HepG2 (cell line): ENCODE measurements around the gene SSBP4. TPM values are rescaled to one million over a fixed set of nuclear protein-coding genes. Genes with fewer than 3 reads are reported as not detected.

ENCODE experiments used
- BORCS8-MEF2B ChIP-seq: sonication (generic); formaldehyde crosslinking; IDR thresholded peaks from 2 replicates; pipeline ENCODE4 v1.8.0; 2022; ENCODE audit warnings: mild to moderate bottlenecking, missing genetic modification reagents
- HDAC2 ChIP-seq: sonication (generic); formaldehyde crosslinking; IDR thresholded peaks from 2 replicates; pipeline ENCODE4 v1.4.0; 2020; ENCODE audit warnings: missing genetic modification reagents
- MAFF ChIP-seq: IDR thresholded peaks from 2 replicates; pipeline ENCODE4 v1.6.1; 2011; ENCODE audit warnings: low read depth, low read length, improper control_type of control experiment
- NBN ChIP-seq: fragments of 450-650 bp; conservative IDR thresholded peaks from 2 replicates; pipeline ENCODE4 v1.6.1; 2017
- NFKB2 ChIP-seq: sonication (generic); formaldehyde crosslinking; IDR thresholded peaks from 2 replicates; pipeline ENCODE4 v1.4.0; 2020; ENCODE audit warnings: missing genetic modification reagents, borderline replicate concordance
- PAF1 ChIP-seq: IDR thresholded peaks from 2 replicates; pipeline ENCODE4 v1.6.1; 2016; ENCODE audit warnings: missing genetic modification reagents, missing compliant biosample characterization
- PITX1 ChIP-seq: sonication (generic); formaldehyde crosslinking; IDR thresholded peaks from 2 replicates; pipeline ENCODE4 v1.5.1; 2020; ENCODE audit warnings: mild to moderate bottlenecking, missing genetic modification reagents
- PLRG1 ChIP-seq: fragments of 450-650 bp; conservative IDR thresholded peaks from 2 replicates; pipeline ENCODE4 v1.6.1; 2016
- SP140L ChIP-seq: sonication (generic); formaldehyde crosslinking; IDR thresholded peaks from 2 replicates; pipeline ENCODE4 v1.4.0; 2020; ENCODE audit warnings: missing genetic modification reagents, borderline replicate concordance
- TAF1 ChIP-seq: sonication (generic); formaldehyde crosslinking; IDR thresholded peaks from 2 replicates; pipeline ENCODE4 v1.4.0; 2020; ENCODE audit warnings: missing genetic modification reagents
- TCF12 ChIP-seq, 2 experiments: fragments of 450-650 bp in 1 of 2; sonication (generic) in 1 of 2; formaldehyde crosslinking in 1 of 2; IDR thresholded peaks; 2 replicates each; pipeline versions ENCODE4 v1.6.1 to v1.8.0; 2017 to 2022; ENCODE audit warnings: antibody characterized with exemption in 1 of 2, mild to moderate bottlenecking in 1 of 2, missing genetic modification reagents in 1 of 2, moderate library complexity in 1 of 2
- YEATS4 ChIP-seq: sonication (generic); formaldehyde crosslinking; IDR thresholded peaks from 2 replicates; pipeline ENCODE4 v1.4.0; 2020; ENCODE audit warnings: missing genetic modification reagents, borderline replicate concordance
- ZBTB8A ChIP-seq: sonication (generic); formaldehyde crosslinking; IDR thresholded peaks from 2 replicates; pipeline ENCODE4 v1.4.0; 2020; ENCODE audit warnings: mild to moderate bottlenecking, low read depth, missing genetic modification reagents, borderline replicate concordance
- ZNF20 ChIP-seq: sonication (generic); formaldehyde crosslinking; IDR thresholded peaks from 2 replicates; pipeline ENCODE4 v1.4.0; 2020; ENCODE audit warnings: mild to moderate bottlenecking, moderate library complexity, missing genetic modification reagents
- ZNF251 ChIP-seq: sonication (generic); formaldehyde crosslinking; IDR thresholded peaks from 2 replicates; pipeline ENCODE4 v1.9.0; 2021; ENCODE audit warnings: mild to moderate bottlenecking, missing genetic modification reagents
- ZNF3 ChIP-seq: IDR thresholded peaks from 2 replicates; pipeline ENCODE4 v1.7.0; 2017; ENCODE audit warnings: inconsistent platforms
- ZNF350 ChIP-seq: sonication (generic); formaldehyde crosslinking; IDR thresholded peaks from 2 replicates; pipeline ENCODE4 v1.4.0; 2020; ENCODE audit warnings: mild to moderate bottlenecking, low read depth, missing genetic modification reagents, borderline replicate concordance
- ZNF552 ChIP-seq: sonication (generic); formaldehyde crosslinking; IDR thresholded peaks from 2 replicates; pipeline ENCODE4 v1.9.0; 2022; ENCODE audit warnings: missing genetic modification reagents, mild to moderate bottlenecking, borderline replicate concordance
- ZNF7 ChIP-seq: IDR thresholded peaks from 2 replicates; pipeline ENCODE4 v1.6.1; 2016; ENCODE audit warnings: missing biosample characterization, missing genetic modification reagents
- ZNF746 ChIP-seq: sonication (generic); formaldehyde crosslinking; IDR thresholded peaks from 2 replicates; pipeline ENCODE4 v1.8.0; 2022; ENCODE audit warnings: mild to moderate bottlenecking, missing genetic modification reagents
- ZSCAN31 ChIP-seq: sonication (generic); formaldehyde crosslinking; IDR thresholded peaks from 2 replicates; pipeline ENCODE4 v1.5.0; 2020; ENCODE audit warnings: low read depth, mild to moderate bottlenecking, missing genetic modification reagents
- polyA plus RNA-seq, 8 experiments: library from polyadenylated mRNA; depleted of rRNA in 3 of 8; stranded (reverse) in 7 of 8; unstranded in 1 of 8; fragments of >200 nt; fragmentation: Illumina TruSeq in 4 of 8; extraction: Trizol in 4 of 8; gene quantifications; 2 replicates each; pipeline versions ENCODE4 v1.2.1 to v1.2.3, GENCODE V29; 2011 to 2016; ENCODE audit warnings: low read depth in 4 of 8, missing spikeins in 1 of 8, mixed read lengths in 1 of 8; ENCODE audit not compliant: insufficient read depth in 1 of 8
- total RNA-seq, 5 experiments: library from RNA; depleted of rRNA; stranded (reverse); fragments of >200 nt; fragmentation: Illumina TruSeq; extraction: Trizol; gene quantifications; 2 replicates each; pipeline ENCODE4 v1.2.3, GENCODE V29; 2016; ENCODE audit warnings: low read depth in 1 of 5
- TF ChIP-seq, protein P1 (sequence below): sonication (generic); IDR thresholded peaks from 2 replicates; pipeline ENCODE4 v1.6.1; 2016; ENCODE audit warnings: low read depth, borderline replicate concordance
- TF ChIP-seq, protein P2 (sequence below): IDR thresholded peaks from 2 replicates; pipeline ENCODE4 v1.6.1; 2018; ENCODE audit warnings: missing genetic modification reagents
- TF ChIP-seq, protein P3 (sequence below): sonication (generic); formaldehyde crosslinking; IDR thresholded peaks from 2 replicates; pipeline ENCODE4 v1.5.1; 2020; ENCODE audit warnings: missing genetic modification reagents, mild to moderate bottlenecking, borderline replicate concordance
- TF ChIP-seq, protein P4 (sequence below): sonication (generic); formaldehyde crosslinking; IDR thresholded peaks from 2 replicates; pipeline ENCODE4 v1.5.1; 2020; ENCODE audit warnings: missing genetic modification reagents, mild to moderate bottlenecking, borderline replicate concordance

SSBP4 gene
- total and polyA plus RNA-seq, 2 of the 13 experiments (the other 11 are each of a cell fraction or from before 2014, with no cell fraction given), result 20.8 to 39.5 TPM

DNA sequence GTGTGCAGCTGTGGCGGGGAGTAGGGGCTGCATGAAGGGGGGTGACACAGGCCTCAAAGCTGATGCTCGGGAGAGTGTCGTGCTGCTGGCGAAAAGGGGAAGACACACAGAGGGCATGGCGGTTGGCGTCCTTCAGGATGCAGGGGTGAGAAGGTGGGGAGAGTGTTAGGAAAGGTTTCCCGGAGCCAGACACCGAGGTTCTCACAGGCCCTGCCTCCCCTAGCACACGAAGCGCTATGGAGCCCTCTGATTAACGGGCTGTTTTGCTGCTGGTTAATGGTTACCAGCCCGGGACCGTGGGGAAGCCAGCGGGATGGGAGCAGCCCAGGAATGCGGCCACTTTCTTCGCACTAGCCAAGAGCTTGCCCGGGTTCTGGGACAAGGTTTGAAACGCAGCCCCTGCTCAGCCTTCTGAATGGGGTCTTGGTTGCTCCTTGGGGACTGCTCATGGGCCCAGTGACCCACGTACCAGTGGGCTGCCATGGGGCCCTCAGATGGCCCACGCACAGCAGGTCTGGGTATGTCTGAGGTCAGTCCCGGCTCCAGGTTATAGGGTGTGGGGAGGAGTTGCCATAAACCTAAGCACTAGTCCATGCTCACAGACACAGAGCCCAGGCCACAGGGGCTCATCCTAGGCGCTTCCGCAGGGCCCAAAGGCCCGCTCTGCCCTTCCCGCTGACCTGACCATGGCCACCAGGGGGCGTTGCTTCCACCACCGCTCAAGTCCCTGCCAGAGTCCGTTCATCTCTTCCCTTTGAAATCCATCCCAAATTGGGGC is 50.1 kb downstream of the SSBP4 start (continued):
- no peak for TF ChIP-seq YEATS4 (CRISPR knock-in tag)
- TF ChIP-seq, protein P1, sequence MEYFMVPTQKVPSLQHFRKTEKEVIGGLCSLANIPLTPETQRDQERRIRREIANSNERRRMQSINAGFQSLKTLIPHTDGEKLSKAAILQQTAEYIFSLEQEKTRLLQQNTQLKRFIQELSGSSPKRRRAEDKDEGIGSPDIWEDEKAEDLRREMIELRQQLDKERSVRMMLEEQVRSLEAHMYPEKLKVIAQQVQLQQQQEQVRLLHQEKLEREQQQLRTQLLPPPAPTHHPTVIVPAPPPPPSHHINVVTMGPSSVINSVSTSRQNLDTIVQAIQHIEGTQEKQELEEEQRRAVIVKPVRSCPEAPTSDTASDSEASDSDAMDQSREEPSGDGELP, result no peak
- TF ChIP-seq TAF1 (CRISPR knock-in tag), result no peak; the same call in 1 of the 2 replicates
- TF ChIP-seq ZNF746 (CRISPR knock-in tag), result no peak
- TF ChIP-seq SP140L (CRISPR knock-in tag), result no peak
- no peak for TF ChIP-seq NBN
- peak; percentile 45 for TF ChIP-seq ZNF350 (CRISPR knock-in tag)
- TF ChIP-seq PITX1 (CRISPR knock-in tag), result no peak
- TF ChIP-seq HDAC2 (CRISPR knock-in tag), result no peak
- TF ChIP-seq PAF1, result no peak
- TF ChIP-seq PLRG1, result no peak
- TF ChIP-seq ZNF552 (CRISPR knock-in tag), result no peak
- TF ChIP-seq ZNF20 (CRISPR knock-in tag), result no peak
- peak; percentile 56 for TF ChIP-seq ZSCAN31
- 0 out of 2 replicates have a peak, but pooled peaks have one; percentile 38 for TF ChIP-seq BORCS8-MEF2B
- TF ChIP-seq MAFF, result no peak
- TF ChIP-seq TCF12 (IDR thresholded peaks at IDR 0.05), result no peak
- TF ChIP-seq TCF12 (CRISPR knock-in tag; IDR thresholded peaks at IDR 0.05), result no peak
- TF ChIP-seq ZBTB8A (CRISPR knock-in tag), result no peak
- TF ChIP-seq ZNF7, result no peak
- TF ChIP-seq ZNF251, result no peak
- TF ChIP-seq, protein P2, sequence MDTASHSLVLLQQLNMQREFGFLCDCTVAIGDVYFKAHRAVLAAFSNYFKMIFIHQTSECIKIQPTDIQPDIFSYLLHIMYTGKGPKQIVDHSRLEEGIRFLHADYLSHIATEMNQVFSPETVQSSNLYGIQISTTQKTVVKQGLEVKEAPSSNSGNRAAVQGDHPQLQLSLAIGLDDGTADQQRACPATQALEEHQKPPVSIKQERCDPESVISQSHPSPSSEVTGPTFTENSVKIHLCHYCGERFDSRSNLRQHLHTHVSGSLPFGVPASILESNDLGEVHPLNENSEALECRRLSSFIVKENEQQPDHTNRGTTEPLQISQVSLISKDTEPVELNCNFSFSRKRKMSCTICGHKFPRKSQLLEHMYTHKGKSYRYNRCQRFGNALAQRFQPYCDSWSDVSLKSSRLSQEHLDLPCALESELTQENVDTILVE (CRISPR knock-in tag), result no peak
- TF ChIP-seq, protein P3, sequence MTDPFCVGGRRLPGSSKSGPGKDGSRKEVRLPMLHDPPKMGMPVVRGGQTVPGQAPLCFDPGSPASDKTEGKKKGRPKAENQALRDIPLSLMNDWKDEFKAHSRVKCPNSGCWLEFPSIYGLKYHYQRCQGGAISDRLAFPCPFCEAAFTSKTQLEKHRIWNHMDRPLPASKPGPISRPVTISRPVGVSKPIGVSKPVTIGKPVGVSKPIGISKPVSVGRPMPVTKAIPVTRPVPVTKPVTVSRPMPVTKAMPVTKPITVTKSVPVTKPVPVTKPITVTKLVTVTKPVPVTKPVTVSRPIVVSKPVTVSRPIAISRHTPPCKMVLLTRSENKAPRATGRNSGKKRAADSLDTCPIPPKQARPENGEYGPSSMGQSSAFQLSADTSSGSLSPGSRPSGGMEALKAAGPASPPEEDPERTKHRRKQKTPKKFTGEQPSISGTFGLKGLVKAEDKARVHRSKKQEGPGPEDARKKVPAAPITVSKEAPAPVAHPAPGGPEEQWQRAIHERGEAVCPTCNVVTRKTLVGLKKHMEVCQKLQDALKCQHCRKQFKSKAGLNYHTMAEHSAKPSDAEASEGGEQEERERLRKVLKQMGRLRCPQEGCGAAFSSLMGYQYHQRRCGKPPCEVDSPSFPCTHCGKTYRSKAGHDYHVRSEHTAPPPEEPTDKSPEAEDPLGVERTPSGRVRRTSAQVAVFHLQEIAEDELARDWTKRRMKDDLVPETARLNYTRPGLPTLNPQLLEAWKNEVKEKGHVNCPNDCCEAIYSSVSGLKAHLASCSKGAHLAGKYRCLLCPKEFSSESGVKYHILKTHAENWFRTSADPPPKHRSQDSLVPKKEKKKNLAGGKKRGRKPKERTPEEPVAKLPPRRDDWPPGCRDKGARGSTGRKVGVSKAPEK (CRISPR knock-in tag), result no peak
- TF ChIP-seq NFKB2 (CRISPR knock-in tag), result no peak
- TF ChIP-seq ZNF3 (CRISPR knock-in tag), result no peak
- TF ChIP-seq, protein P4, sequence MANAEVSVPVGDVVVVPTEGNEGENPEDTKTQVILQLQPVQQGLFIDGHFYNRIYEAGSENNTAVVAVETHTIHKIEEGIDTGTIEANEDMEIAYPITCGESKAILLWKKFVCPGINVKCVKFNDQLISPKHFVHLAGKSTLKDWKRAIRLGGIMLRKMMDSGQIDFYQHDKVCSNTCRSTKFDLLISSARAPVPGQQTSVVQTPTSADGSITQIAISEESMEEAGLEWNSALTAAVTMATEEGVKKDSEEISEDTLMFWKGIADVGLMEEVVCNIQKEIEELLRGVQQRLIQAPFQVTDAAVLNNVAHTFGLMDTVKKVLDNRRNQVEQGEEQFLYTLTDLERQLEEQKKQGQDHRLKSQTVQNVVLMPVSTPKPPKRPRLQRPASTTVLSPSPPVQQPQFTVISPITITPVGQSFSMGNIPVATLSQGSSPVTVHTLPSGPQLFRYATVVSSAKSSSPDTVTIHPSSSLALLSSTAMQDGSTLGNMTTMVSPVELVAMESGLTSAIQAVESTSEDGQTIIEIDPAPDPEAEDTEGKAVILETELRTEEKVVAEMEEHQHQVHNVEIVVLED (CRISPR knock-in tag), result peak; percentile 44; the same call in 1 of the 2 replicates
